DND-41 (cell line): ENCODE data around the gene CFAP299.

Source experiments
- CTCF ChIP-seq: IDR thresholded peaks from 2 replicates; pipeline ENCODE4 v1.5.1; 2012; ENCODE audit warnings: borderline replicate concordance, low read length, moderate library complexity, mild to moderate bottlenecking; ENCODE audit not compliant: poor library complexity, severe bottlenecking; ENCODE audit errors: extremely low read depth
- EZH2 ChIP-seq: IDR thresholded peaks from 3 replicates; pipeline ENCODE4 v1.6.1; 2012; ENCODE audit warnings: borderline replicate concordance, low read depth, mild to moderate bottlenecking, moderate library complexity, low read length, inconsistent platforms; ENCODE audit not compliant: severe bottlenecking

- TF ChIP-seq CTCF = no peak
- no peak for TF ChIP-seq EZH2
Observed at GRCh38 chr4:80900908-80901307, 565.4 kb downstream of the CFAP299 start.
